ENCODE measurements around the gene DGCR8. TPM values are rescaled to one million over a fixed set of nuclear protein-coding genes. Genes with fewer than 3 reads are reported as not detected.

Gene DGCR8
- total RNA-seq, 1 donor, result 44.2 TPM

GRCh38 chr22:20112623-20113511 is 32.8 kb downstream of the DGCR8 start:
- no peak overlapping the region for H3K4me2 ChIP-seq (ENCODE audit: insufficient read depth, low read length)
- no peaks in the 10 kb centered on the region for H3K27me3 ChIP-seq (ENCODE audit: insufficient read depth, low read length)
- peak; percentile 79 for DNase-seq (ENCODE audit: insufficient read length, low spot score, missing footprints)
- no peak overlapping the region for H3K27ac ChIP-seq (ENCODE audit: low read depth, low read length)
- H3K36me3 ChIP-seq (ENCODE audit: insufficient read depth, low read length), result peaks cover 65% of the 10 kb centered on the region
- no peak for TF ChIP-seq CTCF (IDR thresholded peaks at IDR 0.05; ENCODE audit: extremely low read depth, low read depth, low read length)
- H3K79me2 ChIP-seq (ENCODE audit: insufficient read depth, low read length), result peaks cover 40% of the 10 kb centered on the region
- H3K4me1 ChIP-seq (ENCODE audit: insufficient read depth, low read length), result peaks cover 7% of the 10 kb centered on the region
- no peak overlapping the region for H3K4me3 ChIP-seq (ENCODE audit: insufficient read depth, low read length)
- H3K9me3 ChIP-seq (ENCODE audit: low read depth, low read length), result no peaks in the 10 kb centered on the region
- no peak overlapping the region for H2AFZ ChIP-seq (ENCODE audit: low read length)
- peaks cover 8% of the 10 kb centered on the region for H4K20me1 ChIP-seq (ENCODE audit: insufficient read depth, low read length)

- peaks cover 49% of the 10 kb centered on the region for H3K79me2 ChIP-seq (ENCODE audit: insufficient read depth, low read length)
- H3K36me3 ChIP-seq (ENCODE audit: insufficient read depth, low read length), result peaks cover 58% of the 10 kb centered on the region
- H3K27ac ChIP-seq (ENCODE audit: low read depth, low read length), result no peak overlapping the region
- H3K9me3 ChIP-seq (ENCODE audit: low read depth, low read length), result no peaks in the 10 kb centered on the region
- H3K4me2 ChIP-seq (ENCODE audit: insufficient read depth, low read length), result no peak overlapping the region
- H3K4me1 ChIP-seq (ENCODE audit: insufficient read depth, low read length), result peaks cover 14% of the 10 kb centered on the region
- peak; percentile 80 for DNase-seq (ENCODE audit: insufficient read length, low spot score, missing footprints)
- no peak overlapping the region for H3K4me3 ChIP-seq (ENCODE audit: insufficient read depth, low read length)
- H2AFZ ChIP-seq (ENCODE audit: low read length), result no peak overlapping the region
- peaks cover 8% of the 10 kb centered on the region for H4K20me1 ChIP-seq (ENCODE audit: insufficient read depth, low read length)
- H3K27me3 ChIP-seq (ENCODE audit: insufficient read depth, low read length), result no peaks in the 10 kb centered on the region
- no peak for TF ChIP-seq CTCF (IDR thresholded peaks at IDR 0.05; ENCODE audit: extremely low read depth, low read depth, low read length)
These were observed 33.7 kb downstream of the DGCR8 start for GRCh38 chr22:20113551-20114310.

GRCh38 chr22:20114506-20115475 is 34.8 kb downstream of the DGCR8 start:
- Histone ChIP-seq H3K4me2 (ENCODE audit: insufficient read depth, low read length) (no peak overlapping the region), H3K27me3 (ENCODE audit: insufficient read depth, low read length) (no peaks in the 10 kb centered on the region)
- no peak for TF ChIP-seq CTCF (IDR thresholded peaks at IDR 0.05; ENCODE audit: extremely low read depth, low read depth, low read length)

More at GRCh38 chr22:20114506-20115475, 34.8 kb downstream of the DGCR8 start:
- peaks cover 55% of the 10 kb centered on the region for H3K36me3 ChIP-seq (ENCODE audit: insufficient read depth, low read length)
- H3K79me2 ChIP-seq (ENCODE audit: insufficient read depth, low read length), result peaks cover 59% of the 10 kb centered on the region
- H4K20me1 ChIP-seq (ENCODE audit: insufficient read depth, low read length), result peaks cover 8% of the 10 kb centered on the region
- H2AFZ ChIP-seq (ENCODE audit: low read length), result no peak overlapping the region
- H3K4me1 ChIP-seq (ENCODE audit: insufficient read depth, low read length), result peaks cover 20% of the 10 kb centered on the region
- peak; percentile 82 for DNase-seq (ENCODE audit: insufficient read length, low spot score, missing footprints)
- H3K27ac ChIP-seq (ENCODE audit: low read depth, low read length), result no peak overlapping the region
- no peaks in the 10 kb centered on the region for H3K9me3 ChIP-seq (ENCODE audit: low read depth, low read length)
- H3K4me3 ChIP-seq (ENCODE audit: insufficient read depth, low read length), result no peak overlapping the region

Data from osteoblast (primary cell).